Panc1 (cell line): ENCODE data around the gene CACNA1G. TPM values are rescaled to one million over a fixed set of nuclear protein-coding genes. Genes with fewer than 3 reads are reported as not detected.

Experiments used
- ATAC-seq: fragments of 200-7000 bp; cut with Tn5 transposase; 2 replicates; pipeline ENCODE4 v1.9.1; 2020; ENCODE audit warnings: mild to moderate bottlenecking, moderate library complexity
- BruUV-seq: library from RNA; stranded (reverse); fragments of 400-500 nt; replicated peaks from 2 replicates; lab custom pipeline; 2021; lab: Mats Ljungman, UMichigan
- CTCF ChIA-PET: fragments of 300-600 bp; sonication (Branson Sonifier 250); formaldehyde crosslinking; loops from one replicate; lab custom pipeline; 2022; ENCODE audit warnings: antibody characterized with exemption; lab: Charles Lee
- POLR2A ChIA-PET: fragments of 300-600 bp; sonication (Branson Sonifier 250); formaldehyde crosslinking; loops from one replicate; lab custom pipeline; 2022; ENCODE audit warnings: antibody characterized with exemption; lab: Charles Lee
- DNase-seq: peaks from one replicate; pipeline ENCODE4 v3.0.0-alpha.2; 2010; ENCODE audit warnings: low read depth, low spot score
- H3K27ac ChIP-seq: 2 replicates; pipeline ENCODE4 v1.5.1; 2011; ENCODE audit warnings: mild to moderate bottlenecking, low read length, inconsistent platforms
- H3K27me3 ChIP-seq: fragments of 200-500 bp; sonication (Bioruptor generic); 2 replicates; pipeline ENCODE4 v1.6.0; 2014; ENCODE audit warnings: low read length, inconsistent platforms; ENCODE audit not compliant: control insufficient read depth, insufficient read depth
- H3K36me3 ChIP-seq: fragments of 200-500 bp; sonication (Bioruptor generic); 2 replicates; pipeline ENCODE4 v1.5.1; 2014; ENCODE audit warnings: inconsistent platforms, mild to moderate bottlenecking, low read length, moderate library complexity; ENCODE audit not compliant: control insufficient read depth, insufficient read depth
- H3K4me1 ChIP-seq: 2 replicates; pipeline ENCODE4 v1.5.1; 2011; ENCODE audit warnings: inconsistent platforms, mild to moderate bottlenecking, low read length, moderate library complexity; ENCODE audit not compliant: control insufficient read depth, insufficient read depth
- H3K4me3 ChIP-seq, 2 experiments: 2 replicates each; pipeline ENCODE4 v1.5.1; 2011 to 2012; ENCODE audit warnings: low read depth in 2 of 2, low read length in 2 of 2, mild to moderate bottlenecking in 2 of 2, inconsistent platforms in 1 of 2, moderate library complexity in 1 of 2
- H3K9me3 ChIP-seq: fragments of 200-500 bp; sonication (Bioruptor generic); 2 replicates; pipeline ENCODE4 v1.5.1; 2014; ENCODE audit warnings: low read depth, mild to moderate bottlenecking, inconsistent platforms, low read length, moderate library complexity; ENCODE audit not compliant: control insufficient read depth, insufficient read depth
- POLR2AphosphoS5 ChIP-seq: IDR thresholded peaks from 2 replicates; pipeline ENCODE4 v1.6.1; 2012; ENCODE audit warnings: mild to moderate bottlenecking, low read depth, low read length, moderate library complexity
- SIN3A ChIP-seq: IDR thresholded peaks from 2 replicates; pipeline ENCODE4 v1.6.1; 2012; ENCODE audit warnings: low read depth, mild to moderate bottlenecking, low read length, moderate library complexity, borderline replicate concordance; ENCODE audit not compliant: insufficient read depth
- TCF7L2 ChIP-seq: IDR thresholded peaks from 2 replicates; pipeline ENCODE4 v1.6.1; 2011; ENCODE audit warnings: mild to moderate bottlenecking, low read depth, low read length, inconsistent platforms
- in situ Hi-C: cut with HindIII; loops from 2 replicates; pipeline ENCODE4 v1.10.0; 2016; ENCODE audit warnings: low sequenced_read_pairs, low pct_unique_long_range_greater_than_20kb
- intact Hi-C: fragments of 100-400 bp; cut with micrococcal nuclease; formaldehyde crosslinking; loops from one replicate; pipeline ENCODE4 v1.10.0; 2022; ENCODE audit not compliant: unreplicated experiment
- total RNA-seq: library from RNA; stranded (reverse); gene quantifications from one replicate; pipeline ENCODE4 v1.2.1, GENCODE V29; 2021; ENCODE audit not compliant: unreplicated experiment
- TF ChIP-seq, protein P1 (sequence below): fragments of 450-650 bp; IDR thresholded peaks from 2 replicates; pipeline ENCODE4 v1.5.1; 2017; ENCODE audit warnings: mild to moderate bottlenecking
- TF ChIP-seq, protein P2 (sequence below), 2 experiments: IDR thresholded peaks; 2 replicates each; pipeline ENCODE4 v1.6.1; 2011 to 2012; ENCODE audit warnings: low read depth in 2 of 2, control low read depth in 1 of 2, low read length in 1 of 2, mild to moderate bottlenecking in 1 of 2, moderate library complexity in 1 of 2; ENCODE audit not compliant: insufficient read depth in 1 of 2

CACNA1G gene
- total RNA-seq, 1 experiment from 2014 or later: 10.0 TPM

DNA sequence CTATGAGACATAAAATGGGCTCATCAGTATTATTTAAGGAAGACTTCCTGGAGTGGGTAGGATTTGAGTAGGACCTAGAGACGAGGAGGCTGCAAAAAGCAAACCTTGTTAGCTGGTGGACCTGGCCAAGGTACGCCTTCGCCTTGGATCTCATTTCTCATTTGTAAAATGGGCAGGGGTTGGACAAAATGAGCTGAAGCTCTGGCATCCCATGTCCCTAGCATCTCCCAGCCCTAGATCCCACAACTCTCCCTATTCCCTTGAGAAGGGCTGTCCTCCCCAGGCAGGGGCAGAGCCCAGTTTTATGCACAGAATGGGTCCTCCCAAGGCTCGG, 13.8 kb upstream of the CACNA1G start:
- BruUV-seq: no TSS peak
- intact Hi-C loops: loop anchor here (2.0 to 5.0 kb wide), 2 partner anchors 148 to 296 kb away; no protein-coding TSS in a partner anchor
- Histone ChIP-seq H3K4me3 (peak overlapping the region; percentile 52 to 73), H3K36me3 (no peaks in the 10 kb centered on the region), H3K4me1 (peaks cover 26% of the 10 kb centered on the region), H3K27ac (peak overlapping the region; percentile 3; the same call in 1 of the 2 replicates), H3K27me3 (no peaks in the 10 kb centered on the region), H3K9me3 (no peaks in the 10 kb centered on the region)
- no peak for DNase-seq
- POLR2A ChIA-PET: interaction anchor here (1.0 kb wide), 1 partner anchor 236 kb away, joined by 5 read pairs; no protein-coding TSS in a partner anchor
- in situ Hi-C loops: no loop called here
- CTCF ChIA-PET: interaction anchor here (0.6 to 3.6 kb wide), 5 partner anchors 68 to 148 kb away, joined by 3 to 15 read pairs (median 5); no protein-coding TSS in a partner anchor
- no peak for ATAC-seq
- TF ChIP-seq SIN3A (no peak), POLR2AphosphoS5 (no peak), TCF7L2 (no peak)

DNA sequence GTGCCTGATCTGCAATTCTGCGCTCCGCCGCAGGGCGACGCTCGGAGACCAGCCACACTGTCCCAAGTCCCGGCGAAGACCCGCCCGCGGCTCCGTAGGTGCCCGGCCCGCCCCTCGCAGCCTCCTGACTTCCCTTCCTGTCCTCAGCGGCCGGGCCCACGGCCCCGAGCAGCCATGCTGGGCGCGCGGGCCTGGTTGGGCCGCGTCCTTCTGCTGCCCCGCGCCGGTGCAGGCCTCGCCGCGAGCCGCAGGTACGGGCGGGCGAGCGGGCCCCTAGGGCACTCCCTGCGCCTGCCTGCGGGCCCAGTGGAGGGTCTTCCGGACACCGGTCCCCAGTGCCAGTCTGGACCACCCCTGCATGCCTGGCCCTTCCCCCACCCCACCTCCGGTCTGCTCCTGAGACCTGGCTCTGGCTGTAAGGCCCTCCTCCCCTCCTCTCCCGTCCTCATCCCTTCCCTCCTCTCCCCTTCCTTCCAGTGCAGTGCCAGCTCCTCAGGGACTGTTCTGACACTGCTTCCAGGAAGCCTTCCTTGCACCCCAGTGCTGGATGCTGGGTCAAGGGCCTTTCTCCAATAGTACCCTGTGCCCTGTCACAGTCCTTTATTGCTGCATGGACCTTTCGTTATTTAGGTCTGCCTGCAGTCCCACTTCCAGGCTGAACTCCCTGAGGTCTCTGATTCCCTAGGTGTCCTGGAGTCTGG, 13.3 kb upstream of the CACNA1G start, which contains the start of gene SPATA20:
SPATA20 (plus strand) TSS at position 140 of the 701 bp plus-strand sequence; CDS start at position 175, 35 bp downstream.
- peak; percentile 86 for ATAC-seq
- in situ Hi-C loops: no loop called here
- H3K9me3 ChIP-seq: no peaks in the 10 kb centered on the region
- H3K4me3 ChIP-seq: peak within 1 kb of the TSS; percentile 52 to 73
- CTCF ChIA-PET: interaction anchor here (0.6 to 3.6 kb wide), 4 partner anchors 73 to 148 kb away, joined by 3 to 15 read pairs (median 8); no protein-coding TSS in a partner anchor
- intact Hi-C loops: loop anchor here (2.0 to 5.0 kb wide), 2 partner anchors 148 to 295 kb away; no protein-coding TSS in a partner anchor
- DNase-seq: peak; percentile 61
- TF ChIP-seq SIN3A (peak; percentile 77; the same call in 1 of the 2 replicates), TCF7L2 (no peak), POLR2AphosphoS5 (peak; percentile 58)
- TF ChIP-seq, protein P1, sequence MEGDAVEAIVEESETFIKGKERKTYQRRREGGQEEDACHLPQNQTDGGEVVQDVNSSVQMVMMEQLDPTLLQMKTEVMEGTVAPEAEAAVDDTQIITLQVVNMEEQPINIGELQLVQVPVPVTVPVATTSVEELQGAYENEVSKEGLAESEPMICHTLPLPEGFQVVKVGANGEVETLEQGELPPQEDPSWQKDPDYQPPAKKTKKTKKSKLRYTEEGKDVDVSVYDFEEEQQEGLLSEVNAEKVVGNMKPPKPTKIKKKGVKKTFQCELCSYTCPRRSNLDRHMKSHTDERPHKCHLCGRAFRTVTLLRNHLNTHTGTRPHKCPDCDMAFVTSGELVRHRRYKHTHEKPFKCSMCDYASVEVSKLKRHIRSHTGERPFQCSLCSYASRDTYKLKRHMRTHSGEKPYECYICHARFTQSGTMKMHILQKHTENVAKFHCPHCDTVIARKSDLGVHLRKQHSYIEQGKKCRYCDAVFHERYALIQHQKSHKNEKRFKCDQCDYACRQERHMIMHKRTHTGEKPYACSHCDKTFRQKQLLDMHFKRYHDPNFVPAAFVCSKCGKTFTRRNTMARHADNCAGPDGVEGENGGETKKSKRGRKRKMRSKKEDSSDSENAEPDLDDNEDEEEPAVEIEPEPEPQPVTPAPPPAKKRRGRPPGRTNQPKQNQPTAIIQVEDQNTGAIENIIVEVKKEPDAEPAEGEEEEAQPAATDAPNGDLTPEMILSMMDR: peak; percentile 100
- TF ChIP-seq, protein P2, sequence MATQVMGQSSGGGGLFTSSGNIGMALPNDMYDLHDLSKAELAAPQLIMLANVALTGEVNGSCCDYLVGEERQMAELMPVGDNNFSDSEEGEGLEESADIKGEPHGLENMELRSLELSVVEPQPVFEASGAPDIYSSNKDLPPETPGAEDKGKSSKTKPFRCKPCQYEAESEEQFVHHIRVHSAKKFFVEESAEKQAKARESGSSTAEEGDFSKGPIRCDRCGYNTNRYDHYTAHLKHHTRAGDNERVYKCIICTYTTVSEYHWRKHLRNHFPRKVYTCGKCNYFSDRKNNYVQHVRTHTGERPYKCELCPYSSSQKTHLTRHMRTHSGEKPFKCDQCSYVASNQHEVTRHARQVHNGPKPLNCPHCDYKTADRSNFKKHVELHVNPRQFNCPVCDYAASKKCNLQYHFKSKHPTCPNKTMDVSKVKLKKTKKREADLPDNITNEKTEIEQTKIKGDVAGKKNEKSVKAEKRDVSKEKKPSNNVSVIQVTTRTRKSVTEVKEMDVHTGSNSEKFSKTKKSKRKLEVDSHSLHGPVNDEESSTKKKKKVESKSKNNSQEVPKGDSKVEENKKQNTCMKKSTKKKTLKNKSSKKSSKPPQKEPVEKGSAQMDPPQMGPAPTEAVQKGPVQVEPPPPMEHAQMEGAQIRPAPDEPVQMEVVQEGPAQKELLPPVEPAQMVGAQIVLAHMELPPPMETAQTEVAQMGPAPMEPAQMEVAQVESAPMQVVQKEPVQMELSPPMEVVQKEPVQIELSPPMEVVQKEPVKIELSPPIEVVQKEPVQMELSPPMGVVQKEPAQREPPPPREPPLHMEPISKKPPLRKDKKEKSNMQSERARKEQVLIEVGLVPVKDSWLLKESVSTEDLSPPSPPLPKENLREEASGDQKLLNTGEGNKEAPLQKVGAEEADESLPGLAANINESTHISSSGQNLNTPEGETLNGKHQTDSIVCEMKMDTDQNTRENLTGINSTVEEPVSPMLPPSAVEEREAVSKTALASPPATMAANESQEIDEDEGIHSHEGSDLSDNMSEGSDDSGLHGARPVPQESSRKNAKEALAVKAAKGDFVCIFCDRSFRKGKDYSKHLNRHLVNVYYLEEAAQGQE (IDR thresholded peaks at IDR 0.05; ENCODE audit: insufficient read depth in 1 of 2, low read depth in 2 of 2, low read length in 1 of 2): 0 out of 4 replicates have a peak, but pooled peaks of 1 of the 2 experiments have one; percentile 12
- H3K4me1 ChIP-seq: peaks cover 26% of the 10 kb centered on the region
- POLR2A ChIA-PET: interaction anchor here (0.7 to 1.0 kb wide), 2 partner anchors 14 to 236 kb away, joined by 3 to 5 read pairs; no protein-coding TSS in a partner anchor
- H3K27ac ChIP-seq: peak within 1 kb of the TSS; percentile 94
- H3K27me3 ChIP-seq: no peaks in the 10 kb centered on the region
- H3K36me3 ChIP-seq: no peaks in the 10 kb centered on the region
- BruUV-seq: no TSS peak
